HG03571 (cell line): ENCODE measurements around the gene KANSL1.
A peak's percentile ranks its signal among the peaks of the same experiment; 100 is the strongest.
"Not testable (repeated sequence)": the region's sequence is repeated elsewhere in the genome, so short reads cannot be mapped to it uniquely, and the experiment has no call there.

Source experiments
- ATAC-seq: cut with Tn5 transposase; IDR thresholded peaks from one replicate; pipeline ENCODE4 v1.9.1; 2021; ENCODE audit not compliant: unreplicated experiment

Gene KANSL1

GRCh38 chr17:46192439-46193150 lies 634 bp downstream of the KANSL1 start:
- ATAC-seq, result peak; percentile 25

- no peak for ATAC-seq
Observed at GRCh38 chr17:46192189-46192438, 1.1 kb downstream of the KANSL1 start.

DNA sequence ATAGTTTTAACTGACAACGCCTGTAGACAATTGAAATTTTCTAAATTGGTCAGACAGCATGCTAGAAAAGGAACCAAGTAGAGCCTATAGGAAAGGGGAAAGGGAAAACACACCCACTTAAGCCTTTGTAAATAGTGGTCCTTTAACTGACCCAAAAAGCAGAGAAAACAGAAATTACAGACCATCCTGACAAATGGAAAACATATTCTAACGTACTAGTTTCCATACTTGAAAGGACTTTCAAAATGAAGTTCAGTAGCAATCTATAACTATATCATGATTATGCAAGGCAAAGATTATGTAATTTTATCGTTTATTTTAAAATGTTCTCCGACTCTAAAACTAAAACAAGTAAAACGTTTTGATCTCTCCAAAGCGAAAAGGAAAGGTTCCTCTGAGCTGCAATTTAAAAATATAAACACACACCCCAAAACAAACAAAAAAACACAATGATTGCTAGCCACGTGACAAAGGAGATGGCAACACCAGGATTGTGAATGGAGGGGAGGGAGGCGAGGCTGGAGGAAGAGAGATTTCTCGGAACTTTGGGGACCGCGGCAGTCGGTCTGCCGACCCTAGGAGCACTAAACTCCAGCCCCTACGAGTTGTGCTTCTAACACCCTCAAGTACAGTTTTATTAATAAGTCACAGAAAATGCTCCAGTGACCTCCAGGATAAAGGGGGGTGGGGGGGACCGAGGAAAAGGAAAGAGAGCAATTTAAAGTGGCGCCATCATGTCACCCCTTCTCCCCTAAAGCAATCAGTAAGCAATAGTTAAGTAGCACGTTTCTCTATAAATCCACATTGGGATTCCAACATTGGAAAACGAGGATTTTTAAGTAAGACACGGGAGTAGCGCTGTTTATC lies 1.7 kb downstream of the KANSL1 start:
- ATAC-seq, result no peak

GRCh38 chr17:46190763-46191162 lies 2.5 kb downstream of the KANSL1 start:
- no peak for ATAC-seq

DNA sequence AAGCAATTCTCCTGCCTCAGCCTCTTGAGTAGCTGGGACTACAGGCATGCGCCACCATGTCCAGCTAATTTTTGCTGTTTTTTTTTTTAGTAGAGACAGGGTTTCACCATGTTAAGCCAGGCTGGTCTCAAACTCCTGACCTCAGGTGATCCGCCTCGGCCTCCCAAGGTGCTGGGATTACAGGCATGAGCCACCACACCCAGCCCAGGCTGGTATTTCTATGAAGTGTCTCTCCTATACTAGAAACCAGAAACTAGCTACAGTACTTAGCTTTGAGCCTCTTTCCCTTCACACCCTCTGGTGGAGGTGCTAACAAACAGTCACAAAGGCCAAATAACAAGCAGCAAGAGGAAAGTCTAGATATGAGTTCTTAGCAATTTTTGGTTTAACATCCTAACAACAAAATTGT lies 6.4 kb downstream of the KANSL1 start:
- not testable (repeated sequence) for ATAC-seq

- no peak for ATAC-seq
Observed at GRCh38 chr17:46184696-46185095, 8.5 kb downstream of the KANSL1 start.

GRCh38 chr17:46183383-46183782 lies 9.8 kb downstream of the KANSL1 start:
- ATAC-seq, result not testable (repeated sequence)

DNA sequence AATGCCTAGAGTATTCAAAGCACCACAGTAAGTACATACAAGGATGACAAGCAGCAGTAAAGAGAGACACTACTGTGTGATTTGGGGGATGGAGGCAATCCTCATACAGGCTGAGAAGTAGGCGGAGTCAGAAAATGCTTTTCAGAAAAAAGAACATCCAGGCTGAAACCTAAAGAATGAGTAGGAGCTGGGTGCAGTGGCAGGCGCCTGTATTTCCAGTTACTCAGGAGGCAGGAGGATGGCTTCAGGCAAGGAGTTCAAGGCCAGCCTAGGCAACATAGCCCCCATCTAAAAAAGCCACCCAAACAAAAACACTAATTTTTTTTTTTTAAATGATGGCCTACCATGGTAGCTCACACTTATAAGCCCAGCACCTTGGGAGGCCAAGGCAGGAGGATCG lies 10.3 kb downstream of the KANSL1 start:
- ATAC-seq, result no peak

GRCh38 chr17:46181940-46182339 lies 11.3 kb downstream of the KANSL1 start:
- ATAC-seq, result no peak

- ATAC-seq, result not testable (repeated sequence)
Observed at GRCh38 chr17:46181316-46181715, 11.9 kb downstream of the KANSL1 start.

GRCh38 chr17:46180892-46181274 lies 12.3 kb downstream of the KANSL1 start:
- ATAC-seq, result no peak

GRCh38 chr17:46180185-46180891 lies 12.9 kb downstream of the KANSL1 start:
- not testable (repeated sequence) for ATAC-seq

- no peak for ATAC-seq
Observed at GRCh38 chr17:46179375-46179999, 13.7 kb downstream of the KANSL1 start.

GRCh38 chr17:46178550-46179214 lies 14.5 kb downstream of the KANSL1 start:
- ATAC-seq, result no peak

- ATAC-seq, result no peak
Observed at GRCh38 chr17:46176975-46177374, 16.3 kb downstream of the KANSL1 start.

DNA sequence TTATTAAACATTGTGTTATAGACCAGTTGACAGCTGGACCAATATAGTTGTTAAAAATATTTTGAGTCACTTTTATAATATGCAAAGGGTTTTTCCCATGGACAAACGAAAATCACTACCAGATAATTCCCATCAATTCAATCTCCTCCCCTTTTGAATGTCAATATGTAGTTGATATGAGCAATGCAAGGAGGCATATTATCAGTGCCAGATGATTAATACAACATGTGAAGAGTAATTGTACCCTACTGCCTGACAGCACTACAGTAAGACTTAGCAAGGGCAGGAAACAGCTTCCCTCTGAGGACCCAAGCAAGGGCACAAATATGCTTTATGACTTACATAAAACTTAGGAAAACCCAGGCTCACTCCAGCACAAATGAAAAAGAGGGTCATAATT lies 17.3 kb downstream of the KANSL1 start:
- ATAC-seq, result no peak

GRCh38 chr17:46173153-46173552 lies 20.1 kb downstream of the KANSL1 start:
- ATAC-seq, result no peak

- ATAC-seq, result no peak
Observed at GRCh38 chr17:46171939-46172338, 21.3 kb downstream of the KANSL1 start.

DNA sequence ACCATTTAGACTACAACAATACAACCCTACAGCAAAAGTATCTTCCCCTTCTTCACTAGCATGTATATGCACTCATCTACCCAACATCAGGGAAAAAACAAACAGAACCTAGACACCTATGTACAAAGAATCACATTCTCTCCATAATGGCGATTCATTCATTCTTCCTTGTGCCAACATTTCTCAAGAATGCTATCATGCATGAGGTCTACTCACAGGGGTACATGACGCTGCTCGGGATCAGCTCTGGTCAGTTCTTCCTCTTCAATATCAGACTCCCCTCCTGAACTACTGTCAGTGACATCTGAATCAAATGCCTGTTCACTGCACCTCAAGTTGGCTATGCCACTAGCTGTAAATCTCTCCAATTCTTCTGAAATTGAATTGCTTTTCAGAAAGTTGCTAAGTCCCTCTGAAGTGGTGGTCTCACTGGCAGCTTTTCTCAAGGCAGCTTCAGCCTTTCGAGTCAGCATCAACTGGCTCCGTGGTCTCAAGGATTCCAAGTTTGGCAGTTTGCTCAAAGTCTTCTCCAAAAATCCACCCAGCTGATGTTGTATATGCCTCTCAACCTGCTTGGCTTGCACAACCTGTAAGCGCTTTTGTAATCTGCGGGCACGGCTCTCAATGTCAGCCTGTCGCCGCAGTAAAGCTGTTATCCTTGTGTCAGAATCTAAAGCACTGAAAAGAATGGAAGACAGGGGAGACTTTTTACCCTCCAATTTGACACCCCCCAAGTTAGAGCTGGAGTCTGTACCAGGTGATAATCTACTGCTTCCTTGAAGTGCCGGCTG lies 22.4 kb downstream of the KANSL1 start:
- no peak for ATAC-seq
